Globus pallidus (tissue), 1 donor: Measurements from ENCODE around the gene NMRAL1.

Experiments used
- DNase-seq: peaks from one replicate; pipeline ENCODE4 v3.0.0-alpha.2; 2015; ENCODE audit warnings: low spot score

NMRAL1 gene

DNA sequence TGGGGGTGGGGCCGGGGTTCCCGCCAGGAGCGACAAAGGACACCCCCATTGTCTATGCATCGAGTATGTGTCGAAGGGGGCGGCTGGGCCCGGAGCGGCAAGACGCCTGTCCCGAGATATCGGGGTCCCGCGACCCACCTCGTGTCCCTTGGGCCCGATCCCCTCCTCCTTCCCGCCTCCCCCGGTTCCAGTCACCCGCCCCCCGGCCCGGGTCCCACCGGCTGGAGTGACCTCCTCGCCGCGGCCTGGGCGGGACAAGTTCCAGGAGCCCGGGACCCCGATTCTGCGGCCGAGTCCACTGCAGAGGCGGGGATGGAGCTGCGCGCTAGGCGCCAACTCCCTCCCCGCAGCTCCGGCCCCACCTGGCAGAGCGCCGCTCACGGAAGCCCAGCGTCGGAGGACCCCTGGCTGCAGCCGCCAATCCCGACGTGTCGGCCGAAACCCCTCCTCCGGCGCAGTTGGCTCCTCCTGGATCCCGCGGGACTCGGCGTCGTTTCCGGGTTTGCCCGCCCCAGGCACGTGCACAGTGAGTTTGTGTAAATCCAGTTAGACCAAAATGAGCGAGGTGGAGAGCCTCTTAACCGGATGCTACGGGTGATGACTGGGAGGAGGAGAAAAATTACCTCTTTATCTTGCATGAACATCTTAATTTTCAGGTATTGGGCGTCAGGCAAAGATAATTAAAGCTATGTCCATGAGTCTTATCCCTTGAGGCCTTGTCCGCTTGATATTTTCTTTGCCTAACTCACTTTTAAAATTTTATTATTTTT, at the start of gene NMRAL1:
Gene NMRAL1 (minus strand): TSS at position 434 of the 770 bp plus-strand sequence. CDS start 493 bp downstream, outside the sequence.
- peak; percentile 70 for DNase-seq

DNA sequence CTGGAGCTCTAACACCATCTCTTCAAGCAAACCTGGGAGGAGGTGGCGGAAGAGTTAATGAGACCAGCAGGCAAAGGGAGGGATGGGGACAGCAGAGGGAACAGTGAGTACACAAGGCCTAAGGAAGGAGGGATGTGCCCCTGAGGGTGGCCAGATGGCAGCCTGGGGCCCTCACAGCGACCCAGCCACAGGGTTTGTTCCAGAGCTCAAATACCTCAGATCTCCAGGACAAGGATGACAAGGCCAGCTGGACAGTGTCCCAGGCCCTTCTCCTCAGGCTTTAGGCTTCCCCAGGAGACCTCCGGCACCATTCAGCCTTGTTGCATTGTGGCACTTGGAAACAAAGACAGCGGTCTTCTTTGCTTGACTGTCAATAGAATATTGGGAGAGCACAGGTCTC, 49.3 kb upstream of the NMRAL1 start:
- peak; percentile 59 for DNase-seq

DNA sequence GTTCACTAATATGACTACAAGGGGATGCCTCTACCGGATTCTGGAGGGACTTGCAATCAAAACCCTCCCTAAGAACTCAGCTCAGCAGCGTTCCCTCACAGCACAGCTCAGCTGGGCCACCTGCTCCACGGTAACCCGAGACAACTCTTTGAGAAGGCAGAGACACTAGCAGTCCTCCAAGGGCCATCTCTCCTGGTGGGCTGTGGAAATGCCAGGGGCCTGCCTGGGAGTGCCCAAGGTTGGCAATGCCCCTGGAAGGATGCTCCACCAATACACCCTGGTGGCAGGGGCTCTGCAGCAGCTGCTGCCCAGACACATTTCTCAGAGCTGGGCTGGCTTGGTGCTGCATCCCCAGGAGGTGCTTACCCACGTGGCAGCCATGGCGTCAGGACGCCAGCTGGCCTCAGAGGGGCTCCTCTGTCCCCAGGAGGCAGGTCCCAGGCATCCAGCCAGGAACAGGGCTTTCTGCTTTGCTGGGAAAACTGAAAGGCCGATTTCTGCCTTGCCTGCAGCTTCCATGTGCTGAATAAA, 47.7 kb upstream of the NMRAL1 start:
- peak; percentile 84 for DNase-seq

DNA sequence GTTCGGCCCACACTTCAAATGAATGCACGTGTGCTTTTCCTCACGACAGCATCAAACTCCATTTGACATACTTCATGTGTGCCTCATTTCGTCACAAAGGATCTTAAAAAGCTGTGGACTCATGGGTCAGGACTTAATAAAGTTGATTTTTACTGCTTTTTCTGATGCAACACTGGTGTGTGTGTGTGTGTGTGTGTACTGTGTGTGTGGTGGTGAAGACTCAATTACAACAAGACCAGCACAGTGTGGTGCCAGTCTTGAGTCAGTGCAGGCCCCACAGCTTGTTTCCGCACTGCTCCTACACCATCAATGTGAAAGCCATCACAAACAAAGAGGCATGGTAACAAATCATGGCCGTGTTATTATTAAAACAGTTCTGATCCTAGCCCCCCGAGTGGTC, 46.5 kb upstream of the NMRAL1 start:
- no peak for DNase-seq

DNA sequence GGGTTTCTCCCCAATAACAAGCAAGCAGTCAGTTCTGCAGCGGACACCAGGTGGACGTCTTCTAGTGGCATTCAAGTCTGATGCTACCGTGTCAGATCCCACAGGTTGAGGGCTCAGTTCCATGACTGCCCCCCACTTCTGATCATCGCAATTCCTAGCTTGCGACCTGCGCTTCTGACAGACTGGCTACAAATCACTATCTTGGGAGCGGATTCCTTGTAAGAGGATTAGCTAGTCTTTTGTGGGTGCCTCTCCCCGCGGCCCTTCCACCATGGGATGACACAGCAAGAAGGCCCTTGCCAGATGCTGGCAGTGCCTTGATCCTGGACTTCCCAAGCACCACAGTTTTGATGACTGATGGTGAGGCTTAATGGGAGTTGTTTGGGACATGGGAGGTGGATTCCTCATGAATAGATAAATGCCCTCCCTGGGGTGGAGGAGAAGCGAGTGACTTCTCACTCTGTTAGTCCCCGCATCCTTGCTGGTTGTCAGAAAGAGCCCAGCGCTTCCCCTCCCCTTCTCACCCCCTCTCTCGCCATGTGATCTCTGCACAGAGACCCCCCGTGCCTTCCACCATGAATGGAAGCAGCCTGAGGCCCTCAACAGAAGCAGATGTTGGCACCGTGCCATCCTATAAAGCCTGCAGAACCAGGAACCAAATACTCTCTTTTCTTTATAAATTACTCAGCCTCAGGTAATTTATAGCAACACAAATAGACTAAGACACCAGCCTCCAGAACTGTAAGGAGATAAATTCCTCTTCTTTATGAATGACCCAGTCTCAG, 45.0 kb upstream of the NMRAL1 start:
- no peak for DNase-seq

DNA sequence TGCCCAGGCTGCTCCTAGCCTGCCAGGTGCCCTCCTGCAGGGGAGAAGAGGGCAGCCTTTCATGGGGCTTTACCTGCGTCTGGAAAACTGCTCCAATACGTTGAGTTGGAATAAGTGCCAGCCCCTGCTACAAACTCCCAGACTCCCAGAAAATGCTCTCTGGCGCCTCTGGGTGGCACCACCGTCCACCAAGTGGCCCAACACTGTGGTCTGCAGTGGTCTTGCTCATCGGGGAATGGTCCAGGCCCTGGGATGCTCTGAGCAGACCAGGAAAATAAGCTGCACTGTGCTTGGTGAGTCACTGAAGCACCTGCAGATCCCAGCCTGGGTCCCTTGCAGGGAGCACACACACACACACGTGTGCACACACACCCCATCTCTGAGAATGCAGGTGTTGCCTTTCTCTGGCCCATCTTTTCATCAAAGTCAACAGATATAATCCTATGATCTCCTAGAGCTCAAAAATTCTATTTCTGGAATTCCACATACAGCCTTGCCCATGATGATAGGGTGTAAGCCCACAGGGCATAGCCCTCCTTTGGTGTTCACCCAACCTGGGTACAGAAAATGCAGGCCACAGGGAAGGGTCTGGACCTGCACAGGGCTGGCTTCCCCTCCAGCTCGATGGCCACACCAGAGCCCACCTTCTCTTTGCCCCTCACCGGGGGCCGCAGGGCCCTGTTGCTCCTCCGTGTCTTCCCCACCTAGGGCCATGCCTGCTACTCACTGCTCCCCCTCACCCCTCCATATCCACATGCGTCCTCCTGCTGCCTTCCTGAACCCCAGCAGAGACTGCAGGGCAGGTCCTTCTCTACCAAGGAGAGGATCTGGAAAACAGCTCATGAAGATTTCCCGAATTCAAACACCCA, 43.6 kb upstream of the NMRAL1 start:
- DNase-seq: no peak

DNA sequence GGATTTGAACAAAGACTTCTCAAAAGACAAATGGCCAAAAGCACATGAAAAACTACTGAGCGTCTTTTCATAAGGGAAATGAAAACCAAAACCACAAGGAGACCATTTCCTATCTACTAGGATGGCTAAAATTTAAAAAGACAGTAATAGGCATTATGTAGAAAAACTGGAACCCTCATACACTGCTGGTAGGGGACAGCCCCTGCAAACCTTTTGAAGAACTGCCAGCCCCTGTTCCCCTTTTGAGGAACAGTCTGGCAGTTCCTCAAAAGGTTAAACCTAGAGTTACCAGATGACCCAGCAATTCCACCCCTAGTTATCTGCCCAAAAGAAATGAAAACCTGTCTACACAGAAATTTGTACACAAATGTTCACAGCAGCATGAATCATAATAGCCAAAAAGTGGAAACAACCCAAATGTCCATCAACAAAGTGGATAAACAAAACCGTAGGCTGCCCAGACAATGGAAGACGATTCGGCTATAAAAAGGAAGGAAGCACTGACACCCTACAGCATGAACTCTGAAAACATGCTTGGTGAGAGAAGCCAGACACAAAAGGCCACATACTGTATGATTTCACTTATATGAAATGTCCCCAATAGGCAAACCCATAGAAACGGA, 41.3 kb upstream of the NMRAL1 start:
- DNase-seq: no peak

DNA sequence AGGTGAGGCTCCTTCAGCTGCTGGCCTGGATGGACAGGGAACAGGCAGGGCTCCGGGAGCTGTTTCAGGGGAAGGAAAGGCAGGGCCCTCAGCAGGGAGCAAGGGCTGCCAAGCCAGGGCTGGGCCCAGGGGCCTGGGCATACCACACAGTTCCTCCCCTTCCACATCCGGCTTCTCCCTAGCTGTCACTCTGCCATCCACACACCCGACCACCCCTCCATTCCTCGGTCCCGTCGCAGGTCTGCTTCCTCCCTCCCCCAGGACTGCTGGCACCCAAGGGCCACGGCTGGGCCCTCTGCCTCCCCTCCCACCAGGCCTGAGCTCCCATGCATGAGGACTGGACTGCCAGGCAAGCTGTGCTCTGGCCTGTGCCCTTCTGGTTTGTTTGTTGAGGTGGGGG, 40.2 kb upstream of the NMRAL1 start:
- no peak for DNase-seq

DNA sequence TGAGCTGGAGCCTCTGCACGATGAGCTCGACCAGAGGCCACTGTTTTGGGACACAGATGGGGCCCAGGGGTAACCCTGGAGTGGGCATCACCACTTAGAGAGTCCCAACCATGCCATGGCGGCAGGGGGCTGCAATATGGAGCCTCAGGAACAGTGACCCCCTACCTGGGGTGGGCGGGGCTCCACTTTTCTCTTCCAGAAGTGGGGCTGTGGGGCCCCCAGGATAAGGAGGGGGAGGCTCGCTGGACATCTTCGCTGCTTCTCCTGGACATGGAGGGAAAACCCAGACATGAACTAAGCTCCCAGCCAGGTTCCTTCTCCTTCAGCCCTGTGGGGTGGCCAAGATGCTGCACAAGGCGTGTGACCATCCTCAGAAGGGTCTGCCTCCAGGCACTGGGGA, 39.5 kb upstream of the NMRAL1 start:
- DNase-seq: no peak

DNA sequence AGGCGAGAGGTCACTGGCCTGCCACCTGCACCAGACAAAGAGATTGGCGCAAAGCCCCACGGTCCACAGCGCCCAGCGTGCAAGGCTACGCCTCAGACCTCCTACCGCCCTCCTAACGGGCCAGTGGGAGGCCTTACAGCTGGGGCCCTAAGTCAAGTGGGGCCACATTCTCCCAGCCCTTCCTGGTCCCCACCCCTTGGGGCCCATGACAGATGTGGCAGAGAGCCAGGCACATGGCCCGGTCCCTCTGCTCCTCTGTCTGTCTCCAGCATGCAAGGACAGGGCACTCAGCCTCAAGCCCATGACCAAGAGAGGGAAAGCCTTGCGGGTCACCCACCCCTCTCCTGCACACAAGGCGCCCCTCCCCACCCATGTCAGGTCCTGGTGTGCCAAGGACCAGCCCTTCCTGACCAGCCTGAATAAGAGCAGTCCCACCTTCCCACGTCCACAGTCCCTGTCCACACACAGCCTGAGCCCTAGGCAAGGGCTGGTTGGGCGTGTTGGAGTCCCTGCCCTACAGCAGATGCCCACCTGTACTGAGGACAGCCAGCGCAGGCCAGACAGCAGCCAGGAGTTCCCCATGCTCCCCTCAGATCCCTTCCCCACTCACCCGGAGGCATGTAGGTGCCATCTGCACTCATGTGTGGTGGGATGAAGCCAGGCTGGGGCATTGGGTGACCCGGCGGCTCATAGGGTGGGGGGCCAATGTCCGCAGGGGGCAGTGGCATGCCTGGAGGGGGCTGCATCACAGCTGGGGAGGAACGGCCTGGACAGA, 38.8 kb upstream of the NMRAL1 start:
- DNase-seq: no peak

DNA sequence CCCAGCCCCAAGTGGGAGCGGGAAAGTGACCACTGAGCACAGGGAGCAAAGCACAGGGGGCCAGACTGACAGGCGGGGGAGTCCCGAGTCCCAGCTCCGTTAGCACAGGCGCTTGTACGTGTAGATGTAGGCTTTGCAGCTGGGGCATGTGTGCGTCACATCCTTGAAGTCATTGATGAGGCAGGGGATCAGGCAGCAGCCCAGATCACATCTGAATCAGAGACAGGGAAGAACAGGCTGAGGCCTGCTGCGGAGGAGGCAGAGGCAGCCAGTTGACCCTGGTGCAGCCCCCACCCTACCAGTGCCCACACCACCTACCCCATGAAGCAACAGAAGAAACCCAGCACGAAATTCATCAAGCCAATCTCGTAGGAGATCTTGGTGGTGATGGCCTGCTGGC, 38.0 kb upstream of the NMRAL1 start:
- no peak for DNase-seq

DNA sequence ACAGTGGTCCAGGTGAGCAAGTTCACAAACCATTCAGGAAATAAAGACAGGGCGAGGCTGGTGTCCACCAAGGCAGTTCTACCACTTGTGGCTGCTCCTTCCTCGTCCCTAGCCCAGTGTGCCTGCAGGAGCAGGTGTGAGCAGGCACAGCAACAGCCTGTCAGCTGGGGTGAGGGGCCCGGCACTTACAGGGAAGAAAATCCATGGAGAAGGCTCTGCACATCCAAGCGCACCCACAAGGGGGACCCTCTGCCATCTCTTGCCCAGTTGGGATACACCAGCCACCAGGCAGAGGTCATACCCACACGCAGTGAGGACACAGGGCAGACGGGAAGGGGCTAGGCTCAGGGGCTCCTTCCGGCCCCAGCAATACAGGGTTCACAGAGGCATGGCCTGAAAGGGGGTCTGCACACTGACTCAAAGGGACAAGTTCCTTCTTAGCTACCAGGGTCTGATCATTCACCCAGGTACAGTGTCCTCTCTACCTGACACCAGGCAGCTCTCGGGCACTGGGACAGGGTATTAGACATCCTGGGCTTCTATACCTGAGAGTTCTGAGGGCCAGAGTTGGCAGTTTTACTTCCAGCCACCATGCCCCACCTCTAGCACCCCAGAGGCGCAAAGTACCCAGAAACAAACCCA, 37.1 kb upstream of the NMRAL1 start:
- DNase-seq: no peak

DNA sequence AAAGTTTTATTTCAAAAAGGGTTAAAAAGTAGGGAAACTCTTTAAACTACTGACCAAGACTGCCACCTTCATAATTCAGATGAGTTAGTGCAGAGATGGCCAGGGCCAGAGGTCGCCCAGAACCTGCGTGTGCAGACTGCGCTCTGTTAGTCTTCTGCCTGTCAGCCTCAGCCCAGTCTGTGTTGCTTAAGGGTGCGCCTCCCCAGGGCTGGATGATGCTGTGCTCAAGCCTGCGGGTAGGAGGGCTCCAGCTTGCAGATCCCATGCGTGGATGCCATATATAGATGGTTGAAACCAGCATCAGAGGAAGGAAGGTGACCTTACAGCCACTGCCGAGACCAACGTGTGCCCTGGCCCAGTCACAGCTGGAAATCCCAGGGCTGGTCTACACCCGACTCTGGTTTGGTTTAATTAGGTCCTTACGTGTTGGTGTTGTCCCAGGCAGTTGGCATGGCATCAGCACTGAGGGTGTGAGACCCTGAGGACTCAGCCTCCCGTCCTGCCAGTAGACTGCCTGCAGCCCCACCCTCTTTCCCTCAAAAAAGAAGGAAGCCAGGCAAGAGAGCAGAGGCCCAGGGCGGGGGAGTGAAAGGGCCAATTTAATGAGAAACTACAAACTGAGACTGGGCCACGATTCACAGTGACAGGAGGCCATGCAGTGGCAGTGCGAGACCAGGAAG, 36.5 kb upstream of the NMRAL1 start:
- no peak for DNase-seq

DNA sequence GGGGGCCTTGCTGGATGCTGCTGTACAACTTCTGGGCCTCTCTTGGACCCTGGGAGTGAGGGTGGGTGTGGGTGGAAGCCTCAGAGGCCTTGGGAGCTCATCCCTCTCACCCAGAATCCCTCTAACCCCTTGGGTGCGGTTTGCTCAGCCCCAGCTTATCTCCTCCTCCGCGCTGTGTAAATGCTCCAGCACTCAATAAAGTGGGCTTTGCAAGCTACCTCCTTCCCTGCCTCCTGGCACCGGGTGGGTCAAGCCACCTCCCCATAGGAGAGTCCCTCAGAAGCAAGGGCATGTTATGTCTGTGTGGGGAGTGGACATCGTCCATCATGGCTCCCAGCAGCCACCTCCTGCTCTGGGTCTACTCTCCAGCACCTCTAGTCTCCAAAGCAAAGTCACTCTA, 35.7 kb upstream of the NMRAL1 start:
- no peak for DNase-seq

DNA sequence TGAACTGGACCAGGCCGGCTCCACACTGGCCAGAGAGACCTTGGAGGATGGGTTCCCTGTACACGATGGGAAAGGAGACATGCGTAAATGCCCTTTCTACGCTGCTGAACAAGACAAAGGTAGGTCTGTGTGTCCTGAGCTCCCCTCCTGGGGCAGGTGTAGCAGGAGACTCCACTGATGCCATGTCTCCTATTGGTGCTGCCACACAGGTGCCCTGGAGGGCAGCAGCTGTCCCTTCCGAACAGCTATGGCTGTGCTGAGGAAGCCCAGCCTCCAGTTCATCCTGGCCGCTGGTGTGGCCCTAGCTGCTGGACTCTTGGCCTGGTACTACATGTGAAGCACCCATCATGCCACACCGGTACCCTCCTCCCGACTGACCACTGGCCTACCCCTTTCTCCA, 35.0 kb upstream of the NMRAL1 start:
- DNase-seq: no peak

DNA sequence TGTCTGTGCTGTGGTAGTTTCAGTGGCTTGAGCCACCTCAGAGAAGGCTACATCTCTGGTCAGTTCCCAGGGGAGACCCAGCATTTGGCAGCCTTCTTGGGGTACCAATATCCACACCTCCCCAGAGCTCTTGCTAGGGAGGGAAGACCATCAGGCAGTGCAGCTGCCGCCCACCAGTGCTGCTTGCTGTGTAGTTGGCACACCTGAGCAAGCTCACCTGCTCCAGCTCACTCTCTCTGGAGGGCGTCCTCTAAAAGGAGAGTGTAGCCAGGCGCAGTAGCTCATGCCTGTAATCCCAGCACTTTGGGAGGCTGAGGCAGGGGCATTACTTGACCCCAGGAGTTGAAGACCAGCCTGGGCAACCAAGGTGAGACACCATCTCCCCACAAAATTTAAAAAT, 34.4 kb upstream of the NMRAL1 start:
- no peak for DNase-seq

DNA sequence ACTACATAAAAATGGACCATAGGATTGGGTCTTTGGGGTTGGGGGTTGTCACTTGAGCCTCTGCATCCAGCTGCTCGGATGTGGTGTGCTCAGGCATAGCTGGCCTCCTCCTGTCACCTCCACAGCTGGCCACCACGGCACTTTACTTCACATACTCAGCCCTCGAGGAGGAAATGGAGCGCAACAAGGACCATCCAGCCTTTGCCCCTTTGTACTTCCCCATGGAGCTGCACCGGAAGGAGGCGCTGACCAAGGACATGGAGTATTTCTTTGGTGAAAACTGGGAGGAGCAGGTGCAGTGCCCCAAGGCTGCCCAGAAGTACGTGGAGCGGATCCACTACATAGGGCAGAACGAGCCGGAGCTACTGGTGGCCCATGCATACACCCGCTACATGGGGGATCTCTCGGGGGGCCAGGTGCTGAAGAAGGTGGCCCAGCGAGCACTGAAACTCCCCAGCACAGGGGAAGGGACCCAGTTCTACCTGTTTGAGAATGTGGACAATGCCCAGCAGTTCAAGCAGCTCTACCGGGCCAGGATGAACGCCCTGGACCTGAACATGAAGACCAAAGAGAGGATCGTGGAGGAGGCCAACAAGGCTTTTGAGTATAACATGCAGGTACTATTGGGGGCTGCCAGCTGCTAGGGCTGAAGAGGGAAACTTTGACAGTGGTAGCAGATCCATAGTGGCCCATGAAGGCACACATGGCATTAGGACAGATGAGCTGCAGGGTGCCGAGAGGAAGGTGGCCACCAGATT, 33.3 kb upstream of the NMRAL1 start:
- DNase-seq: no peak

DNA sequence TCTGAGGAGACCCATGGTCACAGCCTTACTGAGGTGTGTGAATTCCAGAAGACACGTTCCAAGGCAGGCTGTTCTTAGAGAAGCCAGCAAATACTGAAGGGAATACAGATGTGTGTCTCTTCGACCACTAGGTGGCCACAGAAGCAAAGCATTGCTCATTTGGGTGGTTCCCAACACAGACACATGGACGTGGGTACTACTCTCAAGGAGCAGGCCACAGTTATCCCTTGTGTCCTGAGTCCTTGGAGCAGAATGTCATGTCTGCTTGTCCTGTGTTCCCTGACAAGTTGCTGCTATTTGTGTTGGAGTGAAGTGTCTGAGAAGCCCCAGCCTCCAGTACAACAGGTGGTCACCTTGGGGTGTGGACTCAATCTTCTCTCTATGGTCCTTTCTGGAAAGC, 32.0 kb upstream of the NMRAL1 start:
- DNase-seq: peak; percentile 88
